GM21786 (cell line): ENCODE measurements around the gene CEP55.

Experiments
- ATAC-seq: cut with Tn5 transposase; IDR thresholded peaks from one replicate; pipeline ENCODE4 v1.9.1; 2021; ENCODE audit not compliant: unreplicated experiment

Gene CEP55

DNA sequence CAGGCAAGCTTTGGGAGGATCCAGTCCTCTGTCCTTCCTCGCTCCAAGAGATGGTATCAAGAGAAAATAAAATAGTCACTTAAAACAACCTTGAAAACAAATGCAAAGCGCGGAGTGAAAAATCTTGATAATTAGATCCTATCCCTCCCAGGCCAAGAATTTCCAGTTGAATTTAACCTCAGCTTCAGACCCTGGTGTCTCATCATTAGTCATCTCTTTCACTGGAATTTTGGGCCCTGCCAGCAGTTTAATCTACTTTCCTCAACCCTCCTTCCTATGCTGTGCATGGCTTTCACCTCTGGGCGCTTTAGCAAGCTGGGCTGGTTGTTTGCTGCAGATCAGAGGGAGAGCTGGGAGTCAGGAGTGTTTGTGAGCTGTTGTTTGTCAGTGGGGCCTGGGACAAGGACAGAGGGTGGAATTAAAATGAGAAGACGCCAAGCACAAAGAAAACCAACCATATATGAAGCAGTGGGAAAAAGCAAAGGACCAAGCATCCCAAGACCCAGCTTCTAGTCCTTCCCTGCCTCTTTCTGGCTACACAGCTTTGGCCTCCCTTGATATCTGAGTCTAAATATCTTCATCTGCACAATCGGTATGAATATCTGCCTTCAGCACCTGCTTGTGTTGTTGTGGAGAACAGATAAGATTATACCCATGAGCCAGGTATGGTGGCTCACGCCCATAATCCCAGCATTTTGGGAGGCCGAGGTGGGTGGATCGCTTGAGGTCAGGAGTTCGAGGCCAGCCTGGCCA lies 27.8 kb upstream of the CEP55 start:
- ATAC-seq: no peak

DNA sequence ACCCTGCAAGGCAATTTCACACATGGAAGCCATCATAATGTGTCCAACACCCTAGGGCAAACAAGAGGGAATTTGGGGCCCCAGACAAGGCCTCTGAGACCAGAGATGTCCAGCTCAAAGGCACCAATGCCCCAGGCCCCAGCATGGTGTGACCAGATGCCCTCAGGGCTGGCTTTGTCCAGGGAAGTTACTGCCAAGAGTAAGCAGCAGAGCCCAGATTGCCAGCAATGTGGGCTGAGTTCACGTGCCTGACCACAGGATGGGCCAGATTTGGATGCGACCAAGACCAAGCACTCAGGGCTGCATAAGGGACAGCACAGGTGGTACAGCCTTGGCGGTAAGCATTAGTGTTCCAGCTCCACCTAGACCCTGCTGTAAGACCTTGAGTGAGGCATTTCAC lies 27.0 kb upstream of the CEP55 start:
- no peak for ATAC-seq

DNA sequence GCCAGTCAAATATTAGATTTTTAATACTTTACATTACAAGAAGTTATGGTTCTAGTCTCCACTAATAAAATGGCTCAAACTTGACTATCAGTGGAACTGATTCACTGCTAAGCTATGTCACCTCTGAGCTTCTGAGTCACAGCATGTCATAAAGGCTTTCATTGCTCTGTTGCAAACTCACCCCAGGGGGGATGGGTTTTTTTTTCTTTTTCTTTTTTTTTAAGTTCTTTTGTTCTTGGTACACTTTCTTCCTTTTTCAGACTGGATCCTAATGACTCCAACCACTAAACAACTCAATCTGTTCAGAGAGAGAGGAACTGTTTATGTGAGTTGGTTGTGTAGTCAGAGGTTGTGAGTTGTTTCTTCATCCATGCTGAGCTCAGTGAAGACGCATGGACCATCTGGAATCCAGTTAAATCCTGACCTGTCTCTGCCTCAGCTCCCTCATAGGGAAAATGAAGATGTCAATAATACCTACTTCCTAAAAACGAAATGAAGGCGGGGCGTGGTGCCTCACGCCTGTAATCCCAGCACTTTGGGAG lies 25.2 kb upstream of the CEP55 start:
- no peak for ATAC-seq

DNA sequence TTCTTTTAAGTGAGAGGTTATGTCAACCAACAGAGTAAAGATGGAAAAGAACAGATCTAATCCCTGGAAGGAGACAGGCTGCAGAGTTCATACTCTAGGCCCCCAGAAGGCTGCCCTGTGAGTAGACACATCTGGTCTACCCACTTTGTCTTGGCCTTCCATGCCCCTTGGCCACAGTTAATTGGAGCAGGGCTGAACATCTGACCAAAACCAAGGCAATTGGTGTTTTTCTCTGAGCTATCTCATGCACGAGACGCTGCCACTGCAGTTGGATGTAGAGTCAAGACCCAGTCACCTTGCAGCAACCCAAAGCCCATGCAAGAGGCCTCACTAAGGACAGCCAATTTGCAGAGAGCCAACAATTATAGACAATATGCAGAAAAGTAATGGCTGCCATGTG lies 23.3 kb upstream of the CEP55 start:
- ATAC-seq: no peak

DNA sequence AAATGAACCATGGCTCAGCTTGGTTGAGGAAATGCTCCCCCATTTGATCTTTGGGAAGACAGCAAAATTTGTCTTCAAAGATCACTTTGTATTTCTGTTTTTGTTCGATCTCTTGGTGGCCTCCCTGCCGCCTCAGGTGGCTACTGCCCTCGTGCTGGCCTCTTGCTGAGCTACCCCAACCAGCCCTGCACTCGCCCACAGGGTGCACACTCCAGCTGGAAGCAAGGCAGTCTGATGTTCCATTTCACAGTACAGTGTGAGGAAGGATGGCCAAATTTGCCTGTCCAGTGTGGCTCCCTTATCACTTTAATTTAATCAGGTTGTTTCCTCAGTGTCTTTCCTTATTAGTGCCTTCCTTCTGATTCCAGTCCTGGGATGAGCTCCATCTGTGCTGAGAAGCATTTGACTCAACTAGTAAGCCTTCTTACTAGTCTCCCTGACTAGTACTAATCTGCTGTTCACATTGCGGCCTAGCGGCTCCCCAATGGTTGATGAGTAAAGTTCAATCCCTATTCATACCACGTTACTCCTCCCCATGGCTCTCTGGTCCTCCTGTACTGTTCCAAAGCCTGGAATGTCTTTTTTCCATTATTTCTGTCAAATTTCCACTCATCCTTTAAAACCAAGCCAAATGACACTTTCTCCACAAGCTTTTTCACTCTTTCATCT lies 22.5 kb upstream of the CEP55 start:
- ATAC-seq: no peak

DNA sequence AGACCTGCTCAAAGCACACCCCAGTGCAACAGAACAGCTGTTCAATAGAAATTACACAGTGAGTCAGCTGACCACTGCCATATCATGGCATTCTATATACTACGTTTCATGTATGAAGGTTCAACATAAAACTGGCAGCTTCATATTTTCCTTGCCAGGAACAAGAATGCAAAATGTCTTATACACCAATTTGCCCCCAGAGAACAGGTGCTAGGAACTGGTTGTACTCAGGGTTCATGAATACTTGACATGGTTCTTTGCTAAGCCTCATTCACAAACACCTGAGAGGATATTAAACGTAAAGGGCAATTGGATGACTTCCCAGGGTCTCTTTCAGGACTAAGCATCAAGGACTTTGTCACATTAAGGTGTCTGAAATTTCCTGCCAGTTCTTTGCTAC lies 21.2 kb upstream of the CEP55 start:
- ATAC-seq: no peak

DNA sequence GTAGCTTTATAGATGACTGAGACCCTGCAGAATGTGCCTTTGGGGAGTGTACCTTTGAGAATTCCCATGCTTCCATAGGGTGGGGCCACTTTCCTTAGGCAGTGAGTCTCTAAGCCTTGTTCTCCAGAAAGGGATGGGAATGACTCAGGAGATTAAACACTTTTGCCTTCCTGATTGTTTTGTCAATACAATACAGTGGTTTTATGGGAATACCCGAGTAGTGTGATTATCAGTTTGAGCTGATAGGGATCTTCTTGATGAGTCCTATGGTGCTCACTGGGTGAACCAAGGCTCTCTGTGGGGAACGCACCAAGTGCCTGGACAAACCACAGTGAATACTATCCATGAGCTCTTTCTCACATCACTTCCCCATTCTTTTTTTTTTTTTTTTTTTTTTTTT lies 20.5 kb upstream of the CEP55 start:
- no peak for ATAC-seq

DNA sequence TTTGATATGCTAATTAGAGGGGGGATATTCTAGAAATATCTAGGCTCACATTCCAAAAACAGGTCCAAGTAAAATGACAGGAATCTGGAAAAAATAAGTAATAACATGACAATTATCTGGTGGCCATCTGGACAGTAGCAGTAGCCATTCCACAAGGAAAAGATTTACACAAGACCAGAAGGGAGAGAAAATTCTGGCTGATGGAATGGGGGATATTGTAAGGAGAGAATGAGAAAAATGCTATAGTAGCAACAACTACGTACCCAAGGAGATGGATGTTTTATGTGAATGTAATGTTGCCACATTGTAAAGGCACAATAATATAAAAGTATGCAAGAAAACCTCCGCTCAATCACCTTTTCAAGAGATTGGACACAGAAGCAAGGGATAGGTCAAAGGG lies 19.7 kb upstream of the CEP55 start:
- ATAC-seq: no peak

DNA sequence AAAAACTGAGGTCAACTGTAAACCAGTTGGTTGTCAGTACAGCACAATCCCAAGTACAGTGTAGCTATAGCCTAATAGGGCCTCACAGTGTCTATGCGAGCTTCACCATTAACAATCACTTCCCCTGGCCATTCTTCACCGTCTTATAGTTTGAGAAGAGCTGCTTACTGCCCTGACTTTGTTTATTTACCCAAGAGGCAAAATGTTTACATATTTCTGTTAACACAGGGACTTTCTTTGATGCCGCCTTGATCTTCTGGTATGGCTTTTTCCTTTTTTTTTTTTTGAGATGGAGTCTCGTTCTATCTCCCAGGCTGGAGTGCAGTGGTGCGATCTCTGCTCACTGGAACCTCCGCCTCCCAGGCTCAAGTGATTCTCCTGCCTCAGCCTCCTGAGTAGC lies 17.5 kb upstream of the CEP55 start:
- no peak for ATAC-seq

DNA sequence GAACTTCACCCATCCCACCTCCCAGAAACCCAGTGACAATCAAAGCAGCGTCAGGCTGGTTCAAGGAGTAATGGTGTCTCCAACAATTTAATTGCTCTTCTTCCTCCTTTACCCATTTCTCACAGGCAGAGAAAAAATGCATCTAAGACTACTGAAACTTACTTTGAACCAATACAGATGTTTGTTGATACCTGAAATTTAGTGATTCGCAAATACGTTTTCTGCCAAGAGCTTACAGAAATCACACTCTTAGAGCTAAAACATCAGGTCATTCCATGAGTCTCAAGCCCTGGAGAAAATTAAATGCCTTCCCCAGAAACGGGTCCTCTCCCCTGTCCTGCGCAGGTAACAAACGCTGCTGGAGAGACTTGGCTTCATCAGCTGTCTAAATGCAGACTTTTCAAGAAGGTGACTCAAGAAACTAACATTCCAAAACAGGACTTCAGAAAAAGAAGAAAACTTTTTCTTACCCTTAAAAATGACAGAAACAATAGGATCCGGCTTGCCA lies 14.7 kb upstream of the CEP55 start:
- ATAC-seq: no peak

DNA sequence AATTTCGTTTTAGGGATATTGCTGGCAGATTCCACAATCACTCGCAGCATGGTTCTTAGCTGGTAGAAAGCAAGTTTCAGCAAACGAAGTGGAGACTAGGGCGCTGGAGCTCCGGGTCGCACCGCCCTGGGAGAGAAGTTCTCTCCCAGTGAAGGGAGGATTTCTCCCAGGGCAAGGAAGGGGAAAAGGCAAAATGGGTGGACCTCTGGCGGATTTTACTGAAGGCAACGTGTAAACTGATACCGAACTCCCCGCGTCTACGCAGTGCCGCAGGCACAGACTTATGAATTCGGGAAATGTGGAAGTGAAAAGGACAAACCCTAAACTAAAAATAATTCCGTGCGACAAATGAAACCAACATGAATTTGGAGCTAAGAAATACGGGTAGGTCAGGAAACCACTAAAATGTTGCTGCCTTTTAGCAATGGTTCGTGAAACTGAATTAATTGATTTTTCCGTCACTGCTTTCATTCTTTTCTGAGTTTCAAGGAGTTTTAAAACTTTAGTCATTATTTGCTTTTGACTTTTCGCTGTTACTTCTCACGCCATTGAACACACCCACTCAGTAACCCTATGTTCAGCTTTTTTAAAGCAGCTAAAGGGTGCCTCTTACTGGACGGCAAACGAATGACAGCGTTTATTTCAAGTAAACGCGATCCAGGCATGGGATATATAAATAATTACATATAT lies 14.1 kb upstream of the CEP55 start, which contains the start of gene MYOF:
MYOF (minus strand) TSS at position 190 of the 690 bp plus-strand sequence; CDS start at position 50, 140 bp downstream.
- ATAC-seq: peak; percentile 88

DNA sequence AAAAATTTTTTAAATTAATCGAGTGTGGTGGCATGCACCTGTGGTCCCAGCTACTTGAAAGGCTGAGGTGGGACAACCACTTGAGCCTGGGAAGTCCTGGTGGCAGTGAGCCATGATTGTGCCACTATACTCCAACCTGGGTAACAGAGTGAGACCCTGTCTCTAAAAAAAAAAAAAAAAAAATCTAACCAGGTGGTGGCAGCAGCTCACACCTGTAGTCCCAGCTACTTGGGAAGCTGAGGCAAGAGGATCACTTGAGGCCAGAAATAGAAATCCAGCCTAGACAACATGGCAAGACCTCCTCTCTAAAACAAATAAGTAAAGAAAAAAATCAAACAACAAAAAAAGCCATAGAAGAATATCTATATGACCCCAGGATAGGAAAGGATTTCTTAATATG lies 10.7 kb upstream of the CEP55 start:
- ATAC-seq: no peak

DNA sequence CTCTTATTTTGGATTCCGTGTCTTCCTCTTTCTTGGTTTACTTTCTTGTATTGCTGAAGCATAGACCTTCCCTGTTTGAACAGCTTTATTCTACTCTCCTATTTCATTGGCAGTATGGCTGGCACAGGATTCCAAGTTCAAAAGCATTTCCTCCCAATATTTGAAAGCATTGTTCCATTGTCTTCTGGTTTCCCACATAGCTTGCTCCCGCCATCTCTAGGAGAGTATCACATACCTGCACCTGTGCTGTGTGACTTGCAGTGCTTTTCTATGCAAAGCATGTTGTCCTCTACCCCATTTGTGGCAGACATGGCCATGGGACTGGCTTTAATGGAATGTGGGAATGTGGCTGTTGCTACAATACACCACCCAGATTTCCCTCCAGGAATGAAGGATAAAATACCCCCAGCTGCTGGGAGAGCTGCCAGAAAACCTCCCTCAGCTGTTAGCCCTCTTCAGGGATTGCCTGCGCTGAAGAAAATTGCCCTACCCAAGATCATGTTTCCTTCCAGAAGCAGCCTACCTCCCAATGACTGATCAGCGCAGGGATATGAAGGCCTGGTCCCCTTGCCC lies 7.4 kb upstream of the CEP55 start:
- ATAC-seq: no peak

DNA sequence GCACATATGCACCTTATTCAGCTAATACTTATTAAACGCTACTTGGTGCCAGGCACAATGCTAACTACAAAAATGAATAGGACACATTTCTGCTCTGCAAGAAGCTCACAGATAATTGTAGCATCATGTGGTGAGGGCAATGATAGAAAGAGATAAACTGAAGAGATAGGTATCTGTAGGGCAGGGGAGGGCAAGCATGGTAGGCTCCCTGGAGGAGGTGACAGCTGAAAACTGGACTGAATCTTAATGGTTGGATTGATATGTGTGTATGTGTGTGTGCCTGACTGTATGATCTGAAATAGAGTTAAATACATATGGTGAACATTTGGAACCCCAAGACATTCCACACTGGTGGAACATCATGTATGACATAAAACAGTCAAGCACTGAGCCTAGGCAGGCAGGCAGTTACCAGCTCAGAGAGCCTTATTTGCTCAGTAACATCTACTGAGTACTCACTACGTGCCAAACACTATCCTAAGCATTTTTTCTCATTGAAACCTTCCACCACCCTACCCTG lies 4.8 kb upstream of the CEP55 start:
- ATAC-seq: no peak

DNA sequence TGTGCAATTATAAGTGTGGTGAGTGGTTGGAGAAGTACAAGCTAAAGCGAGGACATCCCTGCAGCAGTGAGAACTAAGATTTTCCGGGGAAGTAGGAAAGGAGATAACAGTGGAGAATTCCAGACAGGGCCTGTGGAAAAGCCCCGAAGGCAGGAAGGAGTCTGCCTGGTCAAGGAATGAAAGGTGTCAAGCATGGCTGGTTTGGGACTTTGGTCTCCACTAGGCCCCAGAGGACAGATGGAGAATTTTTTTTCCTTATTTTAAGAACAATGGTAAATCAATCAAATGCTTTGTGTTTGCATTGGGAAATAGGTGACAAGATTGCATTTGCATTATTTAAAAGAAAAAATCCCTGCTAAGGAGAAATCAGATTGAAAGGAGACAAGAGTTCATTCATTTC lies 3.2 kb upstream of the CEP55 start:
- no peak for ATAC-seq

DNA sequence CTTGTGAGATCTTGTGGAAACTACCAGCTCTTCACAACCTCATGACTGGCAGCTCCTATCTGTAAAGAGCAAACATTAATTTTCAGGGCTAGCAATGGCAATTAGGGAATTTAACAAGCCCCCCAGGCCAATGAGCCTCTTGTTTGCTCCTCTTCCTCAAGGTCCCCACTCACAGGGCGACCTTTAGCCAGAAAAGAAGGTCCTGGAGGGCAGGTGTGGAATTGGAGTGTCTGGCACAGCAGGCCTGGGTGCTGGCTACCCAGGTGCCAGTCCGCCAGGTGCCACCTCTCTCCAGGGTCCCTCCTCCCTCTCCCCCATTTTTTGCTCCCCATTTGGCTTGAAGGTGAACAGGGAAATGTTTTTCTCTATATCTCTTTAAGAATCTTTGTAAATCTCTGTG lies 1.9 kb upstream of the CEP55 start:
- no peak for ATAC-seq

DNA sequence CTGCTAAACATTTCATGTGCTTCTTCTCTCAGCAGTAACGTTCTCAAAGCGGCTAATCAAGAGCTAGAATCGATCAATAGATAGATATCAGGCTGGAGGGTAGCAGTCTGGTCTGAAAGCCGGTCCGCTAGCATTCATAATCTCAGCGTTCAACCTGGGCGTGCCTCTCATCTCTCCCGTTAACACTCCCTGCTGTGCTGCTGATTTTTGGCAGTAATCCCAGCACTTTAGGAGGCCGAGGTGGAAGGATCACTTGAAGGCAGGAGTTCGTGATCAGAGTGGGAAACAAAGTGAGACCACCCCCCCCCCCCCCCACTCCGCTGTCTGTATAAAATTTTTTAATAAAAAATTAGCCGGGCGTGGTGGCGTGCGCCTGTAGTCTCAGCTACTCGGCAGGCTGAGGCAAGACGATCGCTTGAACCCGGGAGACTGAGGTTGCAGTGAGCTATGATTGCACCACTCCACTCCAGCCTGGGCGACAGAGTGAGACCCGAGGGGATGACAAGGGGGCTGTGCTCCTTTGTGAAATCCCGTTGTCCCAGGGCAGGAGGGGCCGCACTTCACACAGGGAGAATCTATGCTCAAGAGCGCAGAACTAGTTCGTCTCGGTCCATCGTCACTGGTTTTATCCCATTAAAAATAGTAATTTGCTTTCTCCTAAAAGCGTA lies 624 bp upstream of the CEP55 start:
- peak; percentile 18 for ATAC-seq

DNA sequence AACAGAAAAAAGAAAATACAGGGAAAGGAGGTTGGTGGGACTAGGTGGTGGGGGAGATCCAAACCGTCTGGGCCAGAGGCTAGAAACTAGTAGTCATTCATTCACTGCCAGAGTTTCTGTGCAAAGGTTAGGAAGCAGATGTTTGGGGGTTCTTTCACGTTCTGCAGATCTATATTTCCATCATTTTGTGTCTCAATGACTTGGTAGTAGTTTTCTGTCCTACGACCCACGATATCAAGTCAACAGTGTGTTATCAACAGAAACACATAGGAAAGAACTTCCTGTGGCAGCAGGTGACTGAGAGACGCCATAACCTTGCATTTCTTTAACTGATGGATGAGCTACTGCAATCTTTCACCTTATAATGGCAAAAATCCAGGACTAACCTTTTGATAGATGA lies 1.8 kb downstream of the CEP55 start:
- ATAC-seq: no peak

DNA sequence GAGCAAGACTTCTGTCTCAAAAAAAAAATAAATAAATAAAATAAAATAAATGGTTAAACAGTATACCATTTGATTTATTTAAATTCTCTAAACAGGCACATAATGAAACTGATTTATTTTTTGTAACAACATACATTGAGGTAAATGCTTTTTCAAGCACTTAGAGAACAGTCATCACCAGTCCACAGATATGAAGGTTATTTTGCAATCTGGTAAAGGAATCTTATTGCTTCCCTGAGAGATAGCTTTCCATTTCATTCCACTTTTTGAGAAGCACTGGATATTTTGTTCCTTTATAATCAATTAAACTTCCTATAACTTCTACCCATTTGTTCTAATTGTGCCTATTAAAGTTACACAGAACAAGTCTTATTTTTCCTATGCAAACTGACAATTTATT lies 5.2 kb downstream of the CEP55 start:
- no peak for ATAC-seq

DNA sequence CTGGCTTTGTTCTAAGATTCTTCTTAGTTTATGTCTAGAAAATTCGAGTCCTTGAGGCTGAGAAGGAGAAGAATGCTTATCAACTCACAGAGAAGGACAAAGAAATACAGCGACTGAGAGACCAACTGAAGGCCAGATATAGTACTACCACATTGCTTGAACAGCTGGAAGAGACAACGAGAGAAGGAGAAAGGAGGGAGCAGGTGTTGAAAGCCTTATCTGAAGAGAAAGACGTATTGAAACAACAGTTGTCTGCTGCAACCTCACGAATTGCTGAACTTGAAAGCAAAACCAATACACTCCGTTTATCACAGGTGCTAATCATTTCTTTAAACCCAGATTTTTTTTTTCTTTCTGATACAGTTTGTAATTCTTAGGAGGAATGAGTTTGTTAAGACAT lies 6.7 kb downstream of the CEP55 start:
- ATAC-seq: peak; percentile 82

DNA sequence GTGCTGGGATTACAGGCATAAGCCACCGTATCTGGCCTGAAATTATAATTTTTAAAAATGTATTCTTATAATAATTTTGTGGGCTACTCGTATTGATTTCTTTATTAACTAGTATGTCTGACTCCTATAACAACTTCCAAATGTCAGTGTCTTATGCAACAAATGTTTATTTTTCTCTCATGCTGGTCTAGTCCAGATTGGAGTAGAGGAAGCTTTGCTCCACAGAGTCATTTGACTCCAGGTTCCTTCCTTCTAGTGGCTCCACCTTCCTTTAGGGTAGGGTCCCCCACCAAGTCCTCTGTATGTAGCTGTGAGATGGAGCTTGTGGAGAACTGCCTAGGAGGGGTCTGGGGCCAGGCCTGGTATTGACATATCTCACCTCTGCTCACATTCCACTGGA lies 8.7 kb downstream of the CEP55 start:
- ATAC-seq: no peak
